IMR-90 (cell line): ENCODE results near the gene RPP30. TPM values are rescaled to one million over a fixed set of nuclear protein-coding genes. Genes with fewer than 3 reads are reported as not detected.

Experiments
- ATAC-seq: fragments of 200-7000 bp; cut with Tn5 transposase; 2 replicates; pipeline ENCODE4 v1.9.1; 2020; ENCODE audit warnings: low read depth, mild to moderate bottlenecking, moderate library complexity
- BruUV-seq: library from RNA; stranded (reverse); fragments of 400-500 nt; replicated peaks from 2 replicates; lab custom pipeline; 2021; lab: Mats Ljungman, UMichigan
- CTCF ChIA-PET: fragments of 300-600 bp; formaldehyde crosslinking; extraction: SDS; loops from one replicate; lab custom pipeline; 2021; ENCODE audit warnings: antibody characterized with exemption; lab: Yijun Ruan, JAX
- POLR2A ChIA-PET: fragments of 300-600 bp; sonication (Branson Sonifier 250); formaldehyde crosslinking; loops from one replicate; lab custom pipeline; 2022; ENCODE audit warnings: antibody characterized with exemption; ENCODE audit not compliant: unreplicated experiment; lab: Charles Lee
- DNase-seq: peaks from one replicate; pipeline ENCODE4 v3.0.0; 2013
- H2AFZ ChIP-seq: replicated peaks from 2 replicates; pipeline ENCODE3; 2013; ENCODE audit warnings: low read length, mild to moderate bottlenecking; ENCODE audit not compliant: poor library complexity
- H2AK5ac ChIP-seq: 2 replicates; pipeline ENCODE4 v1.6.1; 2013; ENCODE audit warnings: low read depth, low read length, inconsistent platforms
- H2AK9ac ChIP-seq: replicated peaks from 2 replicates; pipeline ENCODE3; 2013; ENCODE audit warnings: mild to moderate bottlenecking, low read depth, low read length, moderate library complexity; ENCODE audit not compliant: poor library complexity
- H2BK120ac ChIP-seq: 2 replicates; pipeline ENCODE4 v1.6.1; 2013; ENCODE audit warnings: low read depth, low read length, inconsistent platforms
- H2BK15ac ChIP-seq: 3 replicates; pipeline ENCODE4 v1.6.1; 2013; ENCODE audit warnings: low read depth, low read length, inconsistent platforms
- H2BK20ac ChIP-seq: 2 replicates; pipeline ENCODE4 v1.6.1; 2013; ENCODE audit warnings: low read depth, mild to moderate bottlenecking, inconsistent platforms, low read length, moderate library complexity
- H2BK5ac ChIP-seq: 2 replicates; pipeline ENCODE4 v1.6.1; 2013; ENCODE audit warnings: mild to moderate bottlenecking, low read depth, low read length, inconsistent platforms; ENCODE audit not compliant: poor library complexity, severe bottlenecking
- H3K14ac ChIP-seq: replicated peaks from 2 replicates; pipeline ENCODE4 v1.6.1; 2013; ENCODE audit warnings: low read depth, low read length, inconsistent platforms
- H3K18ac ChIP-seq: 2 replicates; pipeline ENCODE4 v1.6.1; 2013; ENCODE audit warnings: low read depth, low read length, control low read depth
- H3K23ac ChIP-seq: 2 replicates; pipeline ENCODE4 v1.6.1; 2013; ENCODE audit warnings: low read depth, low read length, inconsistent platforms
- H3K27ac ChIP-seq: 2 replicates; pipeline ENCODE4 v1.5.1; 2013; ENCODE audit warnings: mild to moderate bottlenecking, control low read depth, low read length; ENCODE audit not compliant: insufficient read depth
- H3K27me3 ChIP-seq: 2 replicates; pipeline ENCODE4 v1.6.1; 2013; ENCODE audit warnings: low read length; ENCODE audit not compliant: control insufficient read depth, insufficient read depth
- H3K36me3 ChIP-seq: 2 replicates; pipeline ENCODE4 v1.6.1; 2013; ENCODE audit warnings: low read length, mixed read lengths; ENCODE audit not compliant: control insufficient read depth, insufficient read depth
- H3K4ac ChIP-seq: 2 replicates; pipeline ENCODE4 v1.6.1; 2013; ENCODE audit warnings: low read depth, low read length, inconsistent platforms
- H3K4me1 ChIP-seq: 2 replicates; pipeline ENCODE4 v1.6.1; 2013; ENCODE audit warnings: low read length, mixed read lengths; ENCODE audit not compliant: control insufficient read depth, insufficient read depth
- H3K4me2 ChIP-seq: 2 replicates; pipeline ENCODE4 v1.6.1; 2013; ENCODE audit warnings: low read depth, mild to moderate bottlenecking, control low read depth, low read length, moderate library complexity
- H3K4me3 ChIP-seq: 2 replicates; pipeline ENCODE4 v1.5.1; 2013; ENCODE audit warnings: low read depth, mild to moderate bottlenecking, control low read depth, low read length, moderate library complexity; ENCODE audit not compliant: insufficient read depth
- H3K56ac ChIP-seq: 2 replicates; pipeline ENCODE4 v1.6.1; 2013; ENCODE audit warnings: low read length, inconsistent platforms; ENCODE audit not compliant: insufficient read depth; ENCODE audit errors: extremely low read depth
- H3K79me1 ChIP-seq, 2 experiments: 2 replicates each; pipeline ENCODE4 v1.6.1; 2013; ENCODE audit warnings: low read length in 2 of 2, inconsistent platforms in 1 of 2, low read depth in 1 of 2
- H3K9ac ChIP-seq: 2 replicates; pipeline ENCODE4 v1.6.1; 2013; ENCODE audit warnings: low read depth, low read length, control low read depth
- H3K9me1 ChIP-seq: 2 replicates; pipeline ENCODE4 v1.6.1; 2013; ENCODE audit warnings: low read length, inconsistent platforms; ENCODE audit not compliant: insufficient read depth
- H3K9me3 ChIP-seq: 2 replicates; pipeline ENCODE4 v1.6.1; 2013; ENCODE audit warnings: low read length; ENCODE audit not compliant: control insufficient read depth, insufficient read depth
- H4K20me1 ChIP-seq: 2 replicates; pipeline ENCODE4 v1.6.1; 2013; ENCODE audit warnings: low read length, inconsistent platforms; ENCODE audit not compliant: insufficient read depth
- H4K5ac ChIP-seq: 2 replicates; pipeline ENCODE4 v1.6.1; 2013; ENCODE audit warnings: mild to moderate bottlenecking, low read depth, low read length, control low read depth
- H4K8ac ChIP-seq, 2 experiments: 2 replicates each; pipeline ENCODE4 v1.6.1; 2013; ENCODE audit warnings: low read depth in 2 of 2, low read length in 2 of 2, control low read depth in 1 of 2, inconsistent platforms in 1 of 2
- H4K91ac ChIP-seq: 2 replicates; pipeline ENCODE4 v1.6.1; 2013; ENCODE audit warnings: low read depth, low read length, inconsistent platforms; ENCODE audit not compliant: insufficient read depth
- BHLHE40 ChIP-seq: fragments of 150-350 bp; IDR thresholded peaks from 2 replicates; pipeline ENCODE4 v1.6.1; 2016; ENCODE audit warnings: mild to moderate bottlenecking, low read depth, low read length
- CHD1 ChIP-seq: IDR thresholded peaks from 2 replicates; pipeline ENCODE4 v1.6.1; 2012; ENCODE audit warnings: low read depth, low read length, improper control_type of control experiment
- MXI1 ChIP-seq: IDR thresholded peaks from 2 replicates; pipeline ENCODE4 v1.6.1; 2012; ENCODE audit warnings: low read depth, mild to moderate bottlenecking, low read length, moderate library complexity, borderline replicate concordance
- RCOR1 ChIP-seq: IDR thresholded peaks from 2 replicates; pipeline ENCODE4 v1.6.1; 2012; ENCODE audit warnings: mild to moderate bottlenecking, low read length, improper control_type of control experiment; ENCODE audit not compliant: insufficient replicate concordance
- WGBS, 2 experiments: methylation state at CpG; one replicate each; pipeline versions ENCODE4 v1.1.5 to v1.1.7; 2013; ENCODE audit warnings: missing lambda C conversion rate in 2 of 2; ENCODE audit not compliant: insufficient read length in 1 of 2; ENCODE audit errors: extremely low coverage in 2 of 2; 5-methylcytosine and 5-hydroxymethylcytosine counted together
- dilution Hi-C: fragments of 300-500 bp; cut with HindIII; formaldehyde crosslinking; loops from one replicate; pipeline ENCODE4 v1.14.3; 2018; ENCODE audit warnings: low sequenced_read_pairs; ENCODE audit not compliant: unreplicated experiment
- in situ Hi-C: fragments of 300-500 bp; cut with MboI; formaldehyde crosslinking; loops from 3 replicates; pipeline ENCODE4 v1.14.3; 2019; ENCODE audit warnings: low sequenced_read_pairs, inconsistent platforms, mixed read lengths
- intact Hi-C: fragments of 100-400 bp; cut with micrococcal nuclease; formaldehyde crosslinking; loops from 2 replicates; pipeline ENCODE4 v1.10.0; 2022
- polyA plus RNA-seq, 3 experiments: library from polyadenylated mRNA; depleted of rRNA; stranded (reverse); fragments of >200 nt; gene quantifications; 2 replicates each; pipeline ENCODE4 v1.2.3, GENCODE V29; 2012; ENCODE audit warnings: low replicate concordance in 1 of 3
- total RNA-seq: library from RNA; depleted of rRNA; stranded (reverse); fragments of >200 nt; gene quantifications from 2 replicates; pipeline ENCODE4 v1.2.3, GENCODE V29; 2012

The RPP30 gene
- total and polyA plus RNA-seq, 2 of the 4 experiments (the other 2 are of a cell fraction), result 27.6 to 45.2 TPM

DNA sequence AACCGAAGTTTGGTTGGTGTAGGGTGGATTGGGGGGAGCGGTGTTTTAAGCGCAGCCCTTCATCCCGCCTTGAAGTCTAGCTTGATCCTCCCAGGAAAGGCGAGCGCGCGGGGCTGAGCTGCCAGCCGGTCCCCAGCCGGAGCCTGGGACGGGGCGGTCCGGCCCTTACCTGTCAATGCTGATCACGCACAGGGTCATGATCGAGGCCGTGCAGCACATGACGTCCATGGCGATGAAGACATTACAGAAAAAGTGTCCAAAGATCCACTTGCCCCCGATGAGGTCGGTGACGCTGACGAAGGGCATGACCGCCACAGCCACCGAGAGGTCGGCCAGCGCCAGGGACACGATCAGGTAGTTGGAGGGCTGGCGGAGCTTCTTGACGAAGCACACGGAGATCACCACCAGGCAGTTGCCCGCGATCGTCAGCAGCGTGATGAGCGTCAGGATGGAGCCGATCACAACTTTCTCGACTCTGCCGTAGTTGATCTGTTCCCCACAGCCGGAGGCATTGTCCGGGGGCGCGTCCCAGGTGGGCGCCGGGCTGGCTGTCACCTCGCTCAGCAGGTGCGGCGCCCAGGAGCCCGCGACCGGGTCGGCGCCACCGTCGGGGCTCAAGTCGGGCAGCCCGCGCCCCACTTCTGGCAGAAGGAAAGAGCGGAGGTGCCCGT is 14.7 kb upstream of the RPP30 start:
- dilution Hi-C loops, result no loop called here
- H3K79me1 ChIP-seq, result no peaks in the 10 kb centered on the region; a peak in 1 of 4 replicates
- H3K27me3 ChIP-seq, result peaks cover 17% of the 10 kb centered on the region
- H3K4me2 ChIP-seq, result peak overlapping the region; percentile 67
- no peak overlapping the region for H3K27ac ChIP-seq
- no TSS peak for BruUV-seq
- DNase-seq (no peak), ATAC-seq (no peak; the same call in 1 of the 2 replicates)
- H3K4me3 ChIP-seq, result peak overlapping the region; percentile 80
- 0 out of 2 replicates have a peak, but pooled peaks cover 2% of the 10 kb centered on the region for H3K9me1 ChIP-seq
- H2AFZ ChIP-seq, result peak overlapping the region; percentile 94
- no peak overlapping the region for H4K91ac ChIP-seq
- no peak overlapping the region for H2AK5ac ChIP-seq
- WGBS, 2 experiments, result 9% methylated on average over 25 of the region's 59 CpGs; no CpG with 5 or more reads in 1 of the 2 experiments
- no peaks in the 10 kb centered on the region for H4K20me1 ChIP-seq
- H3K4ac ChIP-seq, result no peak overlapping the region
- no peak overlapping the region for H2BK5ac ChIP-seq
- POLR2A ChIA-PET, result no interaction called here
- H2BK20ac ChIP-seq, result no peak overlapping the region
- TF ChIP-seq MXI1 (no peak), CHD1 (no peak), BHLHE40 (no peak), RCOR1 (no peak)
- no peaks in the 10 kb centered on the region for H3K4me1 ChIP-seq
- no peak overlapping the region for H3K56ac ChIP-seq
- no peak overlapping the region; the same call in 1 of the 2 replicates for H3K14ac ChIP-seq
- H2AK9ac ChIP-seq, result peak overlapping the region; percentile 15
- intact Hi-C loops, result no loop called here
- H4K8ac ChIP-seq, result no peak overlapping the region
- no peaks in the 10 kb centered on the region for H3K9me3 ChIP-seq
- no peak overlapping the region for H3K9ac ChIP-seq
- peak overlapping the region; percentile 40; the same call in 1 of the 2 replicates for H2BK120ac ChIP-seq
- no peak overlapping the region for H3K18ac ChIP-seq
- H3K23ac ChIP-seq, result peak overlapping the region; percentile 24
- no peaks in the 10 kb centered on the region for H3K36me3 ChIP-seq
- H2BK15ac ChIP-seq, result no peak overlapping the region
- CTCF ChIA-PET, result no interaction called here
- in situ Hi-C loops, result loop anchor here (25.0 kb wide), 1 partner anchor 1420 kb away; no protein-coding TSS in a partner anchor
- H4K5ac ChIP-seq, result no peak overlapping the region
